AG04450 (cell line): Measurements from ENCODE around the gene ITCH. TPM values are rescaled to one million over a fixed set of nuclear protein-coding genes. Genes with fewer than 3 reads are reported as not detected.
A peak's percentile ranks its signal among the peaks of the same experiment; 100 is the strongest.
"Not testable (repeated sequence)": the region's sequence is repeated elsewhere in the genome, so short reads cannot be mapped to it uniquely, and the experiment has no call there.

ENCODE experiments used
- CTCF ChIA-PET: fragments of 300-600, 350-600 bp; formaldehyde crosslinking; extraction: SDS; loops from one replicate; lab custom pipeline; 2022; ENCODE audit warnings: antibody characterized with exemption, inconsistent platforms; lab: Charles Lee
- POLR2A ChIA-PET: fragments of 350-600 bp; formaldehyde crosslinking; extraction: SDS; loops from one replicate; lab custom pipeline; 2021; ENCODE audit warnings: antibody characterized with exemption, inconsistent platforms; lab: Yijun Ruan, JAX
- DNase-seq: peaks from one replicate; pipeline ENCODE4 v3.0.0-alpha.2; 2011; ENCODE audit warnings: low read depth, low spot score
- H3K27ac ChIP-seq: one replicate; pipeline ENCODE4 v1.5.1; 2012; ENCODE audit warnings: low read depth, low read length, control low read depth
- H3K27me3 ChIP-seq: one replicate; pipeline ENCODE4 v1.6.0; 2012; ENCODE audit warnings: low read length; ENCODE audit not compliant: control insufficient read depth, insufficient read depth
- H3K4me3 ChIP-seq: 2 replicates; pipeline ENCODE4 v1.5.1; 2011; ENCODE audit warnings: mild to moderate bottlenecking, low read depth, low read length, control low read depth
- H3K9me3 ChIP-seq: 2 replicates; pipeline ENCODE4 v1.5.1; 2012; ENCODE audit warnings: low read length; ENCODE audit not compliant: control insufficient read depth, insufficient read depth
- polyA plus RNA-seq: library from polyadenylated mRNA; depleted of rRNA; stranded (reverse); fragments of >200 nt; gene quantifications from 2 replicates; pipeline ENCODE4 v1.2.3, GENCODE V29; 2011
- TF ChIP-seq, protein P1 (sequence below): IDR thresholded peaks from 2 replicates; pipeline ENCODE4 v1.5.1; 2011; ENCODE audit warnings: low read depth, low read length, control low read depth, inconsistent platforms

Gene ITCH
- polyA plus RNA-seq, 1 experiment = 23.2 TPM

DNA sequence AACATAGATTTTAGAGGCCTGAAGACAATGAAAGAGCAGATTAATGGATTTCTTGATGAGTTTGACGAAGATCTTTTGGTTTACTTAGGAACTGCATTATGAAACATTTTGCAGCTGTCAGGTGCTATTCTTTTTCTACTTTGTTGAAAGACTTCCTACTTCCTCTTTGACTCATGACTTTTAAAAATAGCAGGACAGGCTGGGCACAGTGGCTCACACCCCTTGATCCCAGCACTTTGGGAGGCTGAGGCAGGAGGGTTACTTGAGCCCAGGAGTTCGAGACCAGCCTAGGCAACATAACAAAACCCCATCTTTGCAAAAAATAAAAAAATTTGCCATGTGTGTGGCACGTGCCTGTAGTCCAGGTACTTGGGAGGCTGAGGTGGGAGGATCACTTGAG, 52.0 kb downstream of the ITCH start:
- POLR2A ChIA-PET = no interaction called here
- Histone ChIP-seq H3K27me3 (no peaks in the 10 kb centered on the region), H3K9me3 (no peaks in the 10 kb centered on the region), H3K4me3 (no peak overlapping the region), H3K27ac (no peak overlapping the region)
- no peak for DNase-seq
- CTCF ChIA-PET = no interaction called here
- TF ChIP-seq, protein P1, sequence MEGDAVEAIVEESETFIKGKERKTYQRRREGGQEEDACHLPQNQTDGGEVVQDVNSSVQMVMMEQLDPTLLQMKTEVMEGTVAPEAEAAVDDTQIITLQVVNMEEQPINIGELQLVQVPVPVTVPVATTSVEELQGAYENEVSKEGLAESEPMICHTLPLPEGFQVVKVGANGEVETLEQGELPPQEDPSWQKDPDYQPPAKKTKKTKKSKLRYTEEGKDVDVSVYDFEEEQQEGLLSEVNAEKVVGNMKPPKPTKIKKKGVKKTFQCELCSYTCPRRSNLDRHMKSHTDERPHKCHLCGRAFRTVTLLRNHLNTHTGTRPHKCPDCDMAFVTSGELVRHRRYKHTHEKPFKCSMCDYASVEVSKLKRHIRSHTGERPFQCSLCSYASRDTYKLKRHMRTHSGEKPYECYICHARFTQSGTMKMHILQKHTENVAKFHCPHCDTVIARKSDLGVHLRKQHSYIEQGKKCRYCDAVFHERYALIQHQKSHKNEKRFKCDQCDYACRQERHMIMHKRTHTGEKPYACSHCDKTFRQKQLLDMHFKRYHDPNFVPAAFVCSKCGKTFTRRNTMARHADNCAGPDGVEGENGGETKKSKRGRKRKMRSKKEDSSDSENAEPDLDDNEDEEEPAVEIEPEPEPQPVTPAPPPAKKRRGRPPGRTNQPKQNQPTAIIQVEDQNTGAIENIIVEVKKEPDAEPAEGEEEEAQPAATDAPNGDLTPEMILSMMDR = no peak

DNA sequence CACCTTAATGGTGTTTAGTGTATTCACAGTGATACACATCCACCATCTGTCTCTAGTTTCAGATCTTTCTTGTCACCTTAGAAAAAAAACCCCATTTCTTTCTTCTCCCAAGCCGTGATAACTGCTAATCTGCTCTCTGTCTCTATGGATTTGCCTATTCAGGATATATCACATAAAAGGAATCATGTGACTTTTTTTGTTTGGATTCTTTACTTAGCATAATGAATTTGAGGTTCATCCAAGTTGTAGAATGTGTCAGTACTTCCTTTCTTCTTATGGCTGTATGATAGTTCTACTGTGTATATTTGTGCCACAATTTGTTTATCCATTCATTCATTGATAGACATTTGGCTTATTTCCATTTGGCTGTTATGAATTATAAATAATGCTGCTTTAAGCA, 57.1 kb downstream of the ITCH start:
- TF ChIP-seq, protein P1 = no peak
- H3K4me3 ChIP-seq = no peak overlapping the region
- H3K27me3 ChIP-seq = no peaks in the 10 kb centered on the region
- no peak for DNase-seq
- CTCF ChIA-PET = interaction anchor here (1.5 kb wide), 1 partner anchor 107 kb away, joined by 12 read pairs; no protein-coding TSS in a partner anchor
- no peaks in the 10 kb centered on the region for H3K9me3 ChIP-seq
- H3K27ac ChIP-seq = no peak overlapping the region
- POLR2A ChIA-PET = no interaction called here

DNA sequence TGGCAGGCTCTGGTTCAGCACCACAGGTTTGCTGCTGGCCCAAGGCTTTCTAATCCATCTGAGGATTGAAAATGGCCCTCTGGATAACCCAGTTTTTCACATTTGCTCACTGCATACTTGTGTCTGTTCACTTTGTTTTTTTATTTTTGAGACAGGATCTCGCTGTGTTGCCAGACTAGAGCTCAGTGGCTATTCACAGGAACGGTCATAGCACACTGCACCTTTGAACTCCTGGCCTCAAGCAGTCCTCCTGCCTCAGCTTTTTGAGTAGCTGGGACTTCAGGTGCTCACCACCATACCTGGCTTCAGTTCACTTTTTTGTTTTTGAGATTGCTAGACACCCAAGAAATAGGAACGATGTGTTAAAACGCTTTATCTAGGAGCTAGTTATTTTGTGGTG, 57.9 kb downstream of the ITCH start:
- Histone ChIP-seq H3K4me3 (no peak overlapping the region), H3K9me3 (no peaks in the 10 kb centered on the region), H3K27ac (peak overlapping the region; percentile 13), H3K27me3 (no peaks in the 10 kb centered on the region)
- TF ChIP-seq, protein P1 = no peak
- CTCF ChIA-PET = interaction anchor here (2.7 kb wide), 1 partner anchor 108 kb away, joined by 18 read pairs; no protein-coding TSS in a partner anchor
- no peak for DNase-seq
- POLR2A ChIA-PET = no interaction called here

DNA sequence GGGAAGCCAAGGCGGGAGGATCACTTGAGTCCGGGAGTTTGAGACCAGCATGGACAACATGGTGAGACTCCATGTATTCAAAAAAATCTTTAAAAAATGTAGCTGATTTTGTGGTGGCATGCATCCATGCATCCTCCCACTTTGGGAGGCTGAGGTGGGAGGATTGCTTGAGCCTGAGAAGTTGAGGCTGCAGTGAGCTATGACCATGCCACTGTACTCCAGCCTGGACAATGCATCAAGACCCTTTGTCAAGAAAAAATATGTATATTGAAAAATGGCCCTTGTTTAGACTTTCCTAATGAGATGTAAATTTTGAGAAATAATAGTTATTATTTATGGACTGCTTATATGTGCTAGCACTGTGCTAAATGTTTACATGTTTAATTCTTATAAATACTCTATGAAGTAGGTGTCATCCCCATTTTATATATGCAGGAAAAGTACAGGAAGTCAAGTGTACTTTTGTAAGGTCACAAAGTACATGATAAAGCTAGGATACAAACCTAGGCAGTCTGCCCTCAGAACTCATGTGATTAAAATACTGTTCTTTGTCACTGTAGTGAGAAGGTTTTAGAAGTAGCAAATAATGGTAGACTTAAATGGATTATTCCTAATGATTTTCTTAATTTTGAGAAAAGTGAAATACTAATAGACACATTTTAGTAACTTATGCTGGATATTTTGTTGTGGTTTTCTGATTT, 58.8 kb downstream of the ITCH start:
- Histone ChIP-seq H3K9me3 (no peaks in the 10 kb centered on the region), H3K27ac (no peak overlapping the region), H3K4me3 (no peak overlapping the region), H3K27me3 (no peaks in the 10 kb centered on the region)
- no peak for DNase-seq
- ChIA-PET CTCF (interaction anchor here (2.7 kb wide), 1 partner anchor 109 kb away, joined by 18 read pairs; no protein-coding TSS in a partner anchor), POLR2A (no interaction called here)
- TF ChIP-seq, protein P1 = no peak

DNA sequence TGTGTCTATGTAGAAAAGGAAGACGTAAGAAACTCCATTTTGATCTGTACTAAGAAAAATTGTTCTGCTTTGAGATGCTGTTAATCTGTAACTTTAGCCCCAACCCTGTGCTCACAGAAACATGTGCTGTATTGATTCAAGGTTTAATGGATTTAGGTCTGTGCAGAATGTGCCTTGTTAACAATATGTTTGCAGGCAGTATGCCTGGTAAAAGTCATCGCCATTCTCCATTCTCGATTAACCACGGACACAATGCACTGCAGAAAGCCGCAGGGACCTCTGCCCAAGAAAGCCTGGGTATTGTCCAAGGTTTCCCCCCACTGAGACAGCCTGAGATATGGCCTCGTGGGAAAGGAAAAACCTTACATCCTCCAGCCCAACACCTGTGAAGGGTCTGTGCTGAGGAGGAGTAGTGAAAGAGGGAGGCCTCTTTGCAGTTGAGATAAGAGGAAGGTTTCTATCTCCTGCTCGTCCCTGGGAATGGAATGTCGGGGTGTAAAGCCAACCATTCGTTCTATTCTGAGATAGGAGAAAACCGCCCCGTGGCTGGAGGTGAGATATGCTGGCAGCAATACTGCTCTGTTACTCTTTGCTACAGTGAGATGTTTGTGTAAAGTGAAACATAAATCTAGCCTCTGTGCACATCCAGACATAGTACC, 62.1 kb downstream of the ITCH start:
- H3K27ac ChIP-seq, CTCF ChIA-PET, H3K9me3 ChIP-seq, POLR2A ChIA-PET, H3K27me3 ChIP-seq, H3K4me3 ChIP-seq, DNase-seq: not testable (repeated sequence)
